ENCODE results near the gene TUG1.

GRCh38 chr22:31001124-31001770 is 32.2 kb downstream of the TUG1 start:
- TF ChIP-seq POLR2AphosphoS5 (IDR thresholded peaks at IDR 0.05) = no peak
- TF ChIP-seq, protein P1, sequence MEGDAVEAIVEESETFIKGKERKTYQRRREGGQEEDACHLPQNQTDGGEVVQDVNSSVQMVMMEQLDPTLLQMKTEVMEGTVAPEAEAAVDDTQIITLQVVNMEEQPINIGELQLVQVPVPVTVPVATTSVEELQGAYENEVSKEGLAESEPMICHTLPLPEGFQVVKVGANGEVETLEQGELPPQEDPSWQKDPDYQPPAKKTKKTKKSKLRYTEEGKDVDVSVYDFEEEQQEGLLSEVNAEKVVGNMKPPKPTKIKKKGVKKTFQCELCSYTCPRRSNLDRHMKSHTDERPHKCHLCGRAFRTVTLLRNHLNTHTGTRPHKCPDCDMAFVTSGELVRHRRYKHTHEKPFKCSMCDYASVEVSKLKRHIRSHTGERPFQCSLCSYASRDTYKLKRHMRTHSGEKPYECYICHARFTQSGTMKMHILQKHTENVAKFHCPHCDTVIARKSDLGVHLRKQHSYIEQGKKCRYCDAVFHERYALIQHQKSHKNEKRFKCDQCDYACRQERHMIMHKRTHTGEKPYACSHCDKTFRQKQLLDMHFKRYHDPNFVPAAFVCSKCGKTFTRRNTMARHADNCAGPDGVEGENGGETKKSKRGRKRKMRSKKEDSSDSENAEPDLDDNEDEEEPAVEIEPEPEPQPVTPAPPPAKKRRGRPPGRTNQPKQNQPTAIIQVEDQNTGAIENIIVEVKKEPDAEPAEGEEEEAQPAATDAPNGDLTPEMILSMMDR (IDR thresholded peaks at IDR 0.05) = no peak
